HCT116 (cell line): ENCODE measurements around the gene FAM83D. TPM values are rescaled to one million over a fixed set of nuclear protein-coding genes. Genes with fewer than 3 reads are reported as not detected.
A peak's percentile ranks its signal among the peaks of the same experiment; 100 is the strongest.

Source experiments
- ATAC-seq: fragments of 200-7000 bp; cut with Tn5 transposase; 2 replicates; pipeline ENCODE4 v1.9.1; 2020; ENCODE audit warnings: mild to moderate bottlenecking, moderate library complexity
- BruUV-seq: library from RNA; stranded (reverse); fragments of 400-500 nt; replicated peaks from 2 replicates; lab custom pipeline; 2021; lab: Mats Ljungman, UMichigan
- CTCF ChIA-PET: fragments of 300-600 bp; sonication (Branson Sonifier 250); formaldehyde crosslinking; loops from one replicate; lab custom pipeline; 2021; ENCODE audit warnings: antibody characterized with exemption; lab: Charles Lee
- POLR2A ChIA-PET: fragments of 300-600, 350-600 bp; sonication (Branson Sonifier 250); formaldehyde crosslinking; loops from one replicate; lab custom pipeline; 2021; ENCODE audit warnings: antibody characterized with exemption; lab: Charles Lee
- RAD21 ChIA-PET, 2 experiments: fragments of 300-600 bp; sonication (Branson Sonifier 250); formaldehyde crosslinking; loops; one replicate each; lab custom pipeline; 2023; ENCODE audit warnings: low total read pairs in 2 of 2; ENCODE audit not compliant: uncharacterized antibody in 2 of 2, unreplicated experiment in 2 of 2, low non-redundant PET in 1 of 2; lab: Charles Lee
- DNase-seq: peaks from one replicate; pipeline ENCODE4 v3.0.0-alpha.2; 2010; ENCODE audit warnings: low read depth, low spot score
- H2AFZ ChIP-seq: fragments of 200-600 bp; shearing (Covaris generic), sonication (generic); 2 replicates; pipeline ENCODE4 v1.6.1; 2017; ENCODE audit warnings: low read depth, mixed run types, mixed read lengths, antibody characterized with exemption, low read length; ENCODE audit not compliant: poor library complexity, severe bottlenecking
- H3K27ac ChIP-seq: 2 replicates; pipeline ENCODE4 v1.5.1; 2012; ENCODE audit warnings: low read depth, low read length
- H3K27me3 ChIP-seq: fragments of 200-600 bp; sonication (generic); 2 replicates; pipeline ENCODE4 v1.6.1; 2016; ENCODE audit warnings: mixed run types, low read length, mixed read lengths; ENCODE audit not compliant: insufficient read depth
- H3K36me3 ChIP-seq, 2 experiments: fragments of 200-500 bp in 1 of 2; fragments of 200-600 bp in 1 of 2; sonication (Bioruptor generic) in 1 of 2; sonication (generic) in 1 of 2; 2 replicates each; pipeline versions ENCODE4 v1.5.1 to v1.6.1; 2014 to 2016; ENCODE audit warnings: low read length in 2 of 2, inconsistent platforms in 1 of 2, mixed read lengths in 1 of 2, mixed run types in 1 of 2; ENCODE audit not compliant: insufficient read depth in 2 of 2, control insufficient read depth in 1 of 2
- H3K4me1 ChIP-seq, 2 experiments: fragments of 200-600 bp in 1 of 2; sonication (generic) in 1 of 2; 2 replicates each; pipeline versions ENCODE4 v1.5.1 to v1.6.1; 2012 to 2017; ENCODE audit warnings: low read length in 2 of 2, inconsistent platforms in 1 of 2, mild to moderate bottlenecking in 1 of 2, mixed read lengths in 1 of 2, mixed run types in 1 of 2, moderate library complexity in 1 of 2; ENCODE audit not compliant: insufficient read depth in 2 of 2, control insufficient read depth in 1 of 2
- H3K4me2 ChIP-seq: fragments of 200-600 bp; sonication (generic); 2 replicates; pipeline ENCODE4 v1.6.1; 2017; ENCODE audit warnings: mixed run types, low read length, mixed read lengths
- H3K4me3 ChIP-seq, 2 experiments: fragments of 200-600 bp in 1 of 2; sonication (generic) in 1 of 2; replicated peaks in 1 of 2; 2 replicates each; pipeline ENCODE4 v1.5.1; 2011 to 2016; ENCODE audit warnings: low read length in 2 of 2, control low read depth in 1 of 2, low read depth in 1 of 2, mild to moderate bottlenecking in 1 of 2, mixed read lengths in 1 of 2, mixed run types in 1 of 2
- H3K79me2 ChIP-seq: fragments of 200-600 bp; sonication (generic); 2 replicates; pipeline ENCODE4 v1.6.1; 2017; ENCODE audit warnings: mild to moderate bottlenecking, mixed run types, low read length, moderate library complexity, mixed read lengths; ENCODE audit not compliant: insufficient read depth
- H3K9ac ChIP-seq: fragments of 200-600 bp; sonication (generic); 2 replicates; pipeline ENCODE4 v1.6.1; 2016; ENCODE audit warnings: low read length, mixed read lengths
- H3K9me2 ChIP-seq: fragments of 200-600 bp; sonication (generic), shearing (Covaris generic); 2 replicates; pipeline ENCODE4 v1.6.1; 2017; ENCODE audit warnings: mixed run types, mild to moderate bottlenecking, moderate library complexity; ENCODE audit not compliant: insufficient read depth
- H3K9me3 ChIP-seq, 2 experiments: fragments of 200-500 bp in 1 of 2; fragments of 200-600 bp in 1 of 2; sonication (Bioruptor generic) in 1 of 2; sonication (generic) in 1 of 2; 2 replicates each; pipeline ENCODE4 v1.6.1; 2014 to 2017; ENCODE audit warnings: low read length in 2 of 2, mixed read lengths in 2 of 2, inconsistent platforms in 1 of 2, low read depth in 1 of 2, mild to moderate bottlenecking in 1 of 2, mixed run types in 1 of 2, moderate library complexity in 1 of 2; ENCODE audit not compliant: control insufficient read depth in 1 of 2, insufficient read depth in 1 of 2
- H4K20me1 ChIP-seq: fragments of 200-600 bp; sonication (generic), shearing (Covaris generic); 2 replicates; pipeline ENCODE4 v1.6.1; 2017; ENCODE audit warnings: mixed run types, mild to moderate bottlenecking, moderate library complexity; ENCODE audit not compliant: insufficient read depth
- CEBPB ChIP-seq: IDR thresholded peaks from 2 replicates; pipeline ENCODE4 v1.6.1; 2012; ENCODE audit warnings: low read depth
- CTCF ChIP-seq, 3 experiments: fragments of 200-600 bp in 1 of 3; sonication (generic) in 1 of 3; IDR thresholded peaks in 2 of 3; conservative IDR thresholded peaks in 1 of 3; 2 replicates each; pipeline ENCODE4 v1.5.1; 2012 to 2017; ENCODE audit warnings: low read depth in 2 of 3, low read length in 2 of 3, antibody characterized with exemption in 1 of 3, borderline replicate concordance in 1 of 3, control low read depth in 1 of 3, mild to moderate bottlenecking in 1 of 3, mixed read lengths in 1 of 3, mixed run types in 1 of 3, moderate library complexity in 1 of 3; ENCODE audit not compliant: insufficient read depth in 1 of 3
- EGR1 ChIP-seq: IDR thresholded peaks from 2 replicates; pipeline ENCODE4 v1.6.1; 2012; ENCODE audit warnings: low read depth
- FOSL1 ChIP-seq: IDR thresholded peaks from 2 replicates; pipeline ENCODE4 v1.6.1; 2012; ENCODE audit warnings: low read depth
- JUND ChIP-seq: IDR thresholded peaks from 2 replicates; pipeline ENCODE4 v1.6.1; 2012
- MAX ChIP-seq: IDR thresholded peaks from 2 replicates; pipeline ENCODE4 v1.6.1; 2012
- RAD21 ChIP-seq: IDR thresholded peaks from 2 replicates; pipeline ENCODE4 v1.6.1; 2012; ENCODE audit warnings: low read depth, mild to moderate bottlenecking
- SIN3A ChIP-seq: IDR thresholded peaks from 2 replicates; pipeline ENCODE4 v1.6.1; 2012; ENCODE audit warnings: low read depth
- YY1 ChIP-seq: IDR thresholded peaks from 2 replicates; pipeline ENCODE4 v1.6.1; 2011; ENCODE audit warnings: low read length, low read depth, moderate library complexity, mild to moderate bottlenecking; ENCODE audit not compliant: insufficient replicate concordance; ENCODE audit errors: extremely low read depth
- ZBTB33 ChIP-seq: IDR thresholded peaks from 2 replicates; pipeline ENCODE4 v1.6.1; 2011; ENCODE audit warnings: mild to moderate bottlenecking, low read length, moderate library complexity; ENCODE audit not compliant: insufficient replicate concordance; ENCODE audit errors: extremely low read depth
- ZNF274 ChIP-seq: fragments of 200-500 bp; sonication (Bioruptor generic); IDR thresholded peaks from 2 replicates; pipeline ENCODE4 v1.6.1; 2014; ENCODE audit warnings: mild to moderate bottlenecking, low read depth, low read length, inconsistent platforms
- intact Hi-C: fragments of 100-400 bp; cut with micrococcal nuclease; formaldehyde crosslinking; loops from 2 replicates; pipeline ENCODE4 v1.10.0; 2022
- total RNA-seq: library from RNA; stranded (reverse); gene quantifications from one replicate; pipeline ENCODE4 v1.2.1, GENCODE V29; 2021; ENCODE audit not compliant: unreplicated experiment

FAM83D gene
- total RNA-seq, 1 experiment from 2014 or later = 51.1 TPM

- TF ChIP-seq ZBTB33 (no peak), ZNF274 (no peak), MAX (no peak), YY1 (no peak), SIN3A (no peak), CEBPB (no peak), RAD21 (no peak), FOSL1 (no peak), JUND (no peak), EGR1 (no peak)
- TF ChIP-seq, all 23 proteins: peak for 0
These were observed 14.4 kb downstream of the FAM83D start (continued) for GRCh38 chr20:38940644-38941043.

GRCh38 chr20:38941726-38942389, 15.6 kb downstream of the FAM83D start:
- POLR2A ChIA-PET = interaction anchor here (1.9 kb wide), 1 partner anchor 15 kb away, joined by 10 read pairs; the partner anchor contains the start of gene FAM83D
- H3K4me3 ChIP-seq = no peak overlapping the region
- TF ChIP-seq CTCF (IDR thresholded peaks at IDR 0.05 in 2 of 3, conservative IDR thresholded peaks at IDR 0.05 in 1 of 3; ENCODE audit: borderline replicate concordance in 1 of 3, insufficient read depth in 1 of 3, low read depth in 2 of 3, low read length in 2 of 3) (peak in 2 of 3 experiments; percentile 16 to 33; a peak in 3 of 6 replicates), YY1 (no peak)
- ATAC-seq (peak; percentile 78), DNase-seq (no peak)
- no peak overlapping the region for H3K4me2 ChIP-seq
- H2AFZ ChIP-seq = no peak overlapping the region
- peaks cover 38 to 57% of the 10 kb centered on the region in 2 experiments for H3K36me3 ChIP-seq
- no TSS peak for BruUV-seq
- H3K4me1 ChIP-seq = no peaks in the 10 kb centered on the region
- H3K27ac ChIP-seq = no peak overlapping the region; the same call in 1 of the 2 replicates
- CTCF ChIA-PET = interaction anchor here (1.0 kb wide), 1 partner anchor 16 kb away, joined by 4 read pairs; the partner anchor contains the start of gene FAM83D
- intact Hi-C loops = no loop called here
- no peaks in the 10 kb centered on the region for H3K27me3 ChIP-seq
- RAD21 ChIA-PET = no interaction called here
- H3K79me2 ChIP-seq = peaks cover 96% of the 10 kb centered on the region
- no peaks in the 10 kb centered on the region; the same call in 1 of the 2 replicates for H4K20me1 ChIP-seq
- H3K9me3 ChIP-seq = no peaks in the 10 kb centered on the region
- H3K9ac ChIP-seq = no peak overlapping the region
- H3K9me2 ChIP-seq = no peaks in the 10 kb centered on the region
